AG09319 (cell line): ENCODE measurements around the gene ST7.
"Not testable (repeated sequence)": the region's sequence is repeated elsewhere in the genome, so short reads cannot be mapped to it uniquely, and the experiment has no call there.

Source experiments
- DNase-seq: peaks from one replicate; pipeline ENCODE4 v3.0.0-alpha.2; 2010; ENCODE audit warnings: low read depth; ENCODE audit errors: extremely low read depth
- TF ChIP-seq, protein P1 (sequence below): IDR thresholded peaks from 2 replicates; pipeline ENCODE4 v1.5.1; 2011; ENCODE audit warnings: low read depth, mild to moderate bottlenecking, inconsistent platforms, low read length, moderate library complexity

Gene ST7

DNA sequence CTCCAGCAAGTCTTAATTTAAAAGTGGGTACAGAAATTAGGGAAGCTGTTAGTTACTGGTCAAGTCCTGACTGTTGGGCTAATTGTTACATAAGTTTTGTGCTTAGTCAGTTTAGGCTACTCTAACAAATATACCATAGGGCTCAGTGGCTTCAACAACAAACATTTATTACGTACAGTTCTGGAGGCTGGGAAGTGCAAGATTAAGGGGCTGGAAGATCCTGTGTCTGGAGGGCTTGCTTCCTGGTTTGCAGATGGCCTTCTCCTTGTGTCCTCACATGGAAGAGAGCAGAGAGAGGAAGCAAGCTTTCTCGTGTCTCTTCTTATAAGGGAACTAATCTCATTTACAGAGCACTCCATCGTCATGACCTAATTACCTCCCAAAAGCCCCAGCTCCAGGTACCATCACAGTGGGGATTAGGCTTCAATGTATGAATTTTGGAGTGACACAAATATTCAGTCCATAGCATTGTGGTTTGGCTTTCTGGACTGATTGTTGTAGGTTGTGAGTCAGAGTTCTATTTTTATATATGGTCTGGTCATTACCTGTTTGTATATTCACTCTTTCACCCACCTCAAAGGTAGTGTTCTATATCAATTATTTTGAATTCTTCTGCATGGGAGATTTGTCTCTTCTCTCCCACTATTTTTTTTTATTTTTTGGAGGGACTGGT, 17.1 kb downstream of the ST7 start:
- TF ChIP-seq, protein P1, sequence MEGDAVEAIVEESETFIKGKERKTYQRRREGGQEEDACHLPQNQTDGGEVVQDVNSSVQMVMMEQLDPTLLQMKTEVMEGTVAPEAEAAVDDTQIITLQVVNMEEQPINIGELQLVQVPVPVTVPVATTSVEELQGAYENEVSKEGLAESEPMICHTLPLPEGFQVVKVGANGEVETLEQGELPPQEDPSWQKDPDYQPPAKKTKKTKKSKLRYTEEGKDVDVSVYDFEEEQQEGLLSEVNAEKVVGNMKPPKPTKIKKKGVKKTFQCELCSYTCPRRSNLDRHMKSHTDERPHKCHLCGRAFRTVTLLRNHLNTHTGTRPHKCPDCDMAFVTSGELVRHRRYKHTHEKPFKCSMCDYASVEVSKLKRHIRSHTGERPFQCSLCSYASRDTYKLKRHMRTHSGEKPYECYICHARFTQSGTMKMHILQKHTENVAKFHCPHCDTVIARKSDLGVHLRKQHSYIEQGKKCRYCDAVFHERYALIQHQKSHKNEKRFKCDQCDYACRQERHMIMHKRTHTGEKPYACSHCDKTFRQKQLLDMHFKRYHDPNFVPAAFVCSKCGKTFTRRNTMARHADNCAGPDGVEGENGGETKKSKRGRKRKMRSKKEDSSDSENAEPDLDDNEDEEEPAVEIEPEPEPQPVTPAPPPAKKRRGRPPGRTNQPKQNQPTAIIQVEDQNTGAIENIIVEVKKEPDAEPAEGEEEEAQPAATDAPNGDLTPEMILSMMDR = no peak
- no peak for DNase-seq

DNA sequence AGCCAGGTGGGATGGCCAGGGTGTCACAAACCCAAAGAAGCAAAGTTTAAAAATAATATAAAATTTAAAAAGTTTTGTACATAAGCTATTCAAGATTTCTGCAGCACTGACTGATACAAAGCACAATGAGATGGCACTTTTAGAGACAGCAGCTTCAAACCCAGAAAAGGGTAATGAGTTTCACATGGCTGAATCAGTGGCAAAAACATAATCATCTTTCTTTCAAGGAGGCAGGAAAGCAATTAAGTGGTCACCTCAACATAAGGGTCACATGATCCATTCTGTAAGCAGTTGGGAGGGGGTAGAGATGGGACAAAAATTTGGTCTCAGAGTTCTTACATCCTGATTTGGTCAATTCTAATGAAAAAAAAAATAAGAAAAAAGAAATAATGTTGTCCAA, 17.9 kb downstream of the ST7 start:
- not testable (repeated sequence) for DNase-seq

DNA sequence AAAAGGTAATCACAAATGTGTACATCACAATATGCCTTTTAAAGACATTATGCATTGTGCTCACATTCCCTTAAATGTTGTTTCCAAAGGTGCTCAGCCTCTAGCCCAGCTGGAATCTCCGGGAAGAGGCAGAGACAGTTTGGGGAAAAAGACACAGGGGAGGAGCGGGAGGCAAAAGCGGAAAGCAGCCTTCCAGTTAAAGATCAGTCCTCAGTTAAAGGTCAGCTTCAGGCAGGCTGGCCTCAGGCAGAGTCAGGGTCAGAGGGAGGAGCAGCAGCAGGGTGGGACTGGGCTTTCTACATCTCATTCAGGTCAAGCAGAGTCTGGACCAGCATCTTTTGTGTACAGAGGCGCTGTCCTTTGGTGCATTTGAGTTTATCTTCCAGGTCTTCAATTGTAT, 18.6 kb downstream of the ST7 start:
- TF ChIP-seq, protein P1 = no peak
- DNase-seq = no peak

DNA sequence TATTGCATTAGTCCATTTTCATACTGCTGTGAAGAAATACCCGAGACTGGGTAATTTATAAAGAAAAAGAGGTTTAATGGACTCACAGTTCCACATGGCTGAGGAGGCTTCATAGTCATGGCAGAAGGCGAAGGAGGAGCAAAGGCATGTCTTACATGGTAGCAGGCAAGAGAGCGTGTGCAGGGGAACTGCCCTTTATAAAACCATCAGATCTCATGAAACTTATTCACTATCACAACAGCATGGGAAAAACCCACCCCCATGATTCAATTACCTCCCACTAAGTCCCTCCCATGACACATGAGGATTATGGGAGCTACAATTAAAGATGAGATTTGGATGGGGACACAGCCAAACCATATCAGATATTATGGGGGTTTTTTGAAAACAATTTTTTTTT, 21.7 kb downstream of the ST7 start:
- DNase-seq = not testable (repeated sequence)

DNA sequence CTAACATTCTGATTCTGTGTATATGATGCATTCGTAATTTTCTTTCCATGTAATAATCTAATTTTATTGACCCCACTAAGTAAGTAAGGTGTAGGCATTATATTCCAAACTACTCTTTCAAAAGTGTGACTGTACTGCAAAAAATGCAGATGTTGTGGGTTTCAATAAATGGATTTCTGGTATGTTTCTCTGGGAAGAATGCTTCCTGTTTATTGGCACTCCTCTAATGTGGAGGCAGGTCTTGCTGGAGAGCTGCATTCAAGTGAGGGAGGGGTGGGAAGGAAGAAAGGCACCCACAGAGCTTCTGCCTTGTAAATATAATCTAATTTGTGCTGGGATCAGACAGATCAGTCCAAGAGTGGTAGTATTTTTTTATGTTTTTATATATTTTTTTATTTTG, 23.9 kb downstream of the ST7 start:
- TF ChIP-seq, protein P1 = no peak
- peak; percentile 11 for DNase-seq

DNA sequence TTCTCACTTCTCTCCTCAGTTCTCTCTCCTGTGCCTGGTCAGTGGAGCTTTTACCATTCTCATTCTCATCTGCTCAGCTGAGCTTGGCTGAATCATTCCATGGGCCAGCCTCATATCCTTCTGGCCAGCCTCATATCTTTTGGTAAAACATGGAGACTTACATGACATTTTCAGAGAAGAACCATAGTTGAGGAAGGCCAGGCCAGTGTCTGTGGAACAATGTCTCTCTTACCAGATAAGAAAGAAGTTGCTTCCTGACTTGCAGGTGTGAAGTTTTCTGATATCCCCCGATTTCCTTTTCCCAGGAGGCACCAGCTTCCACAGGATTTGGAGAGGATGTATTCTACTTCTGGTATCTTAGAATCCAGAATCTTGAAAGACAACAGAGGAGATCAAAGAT, 24.7 kb downstream of the ST7 start:
- no peak for DNase-seq
- TF ChIP-seq, protein P1 = no peak

DNA sequence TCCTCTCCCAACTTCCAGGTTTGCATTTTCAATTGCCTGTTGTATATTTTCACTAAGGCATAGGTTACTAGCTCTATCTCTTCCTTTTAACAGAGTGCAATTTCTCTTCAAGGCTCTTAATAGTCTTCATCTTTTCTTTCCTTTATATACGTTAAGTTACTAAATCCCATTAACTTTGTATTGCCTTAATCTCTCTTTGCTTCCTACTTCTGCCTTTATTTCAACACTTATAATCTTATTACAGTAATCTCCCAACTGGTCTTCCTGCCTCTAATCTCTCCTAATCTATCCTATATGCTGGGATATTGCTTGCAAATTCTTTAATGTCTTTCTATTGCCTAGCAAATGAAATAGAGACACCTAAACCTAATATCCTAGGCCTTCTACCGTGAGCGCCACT, 26.1 kb downstream of the ST7 start:
- DNase-seq = no peak
- TF ChIP-seq, protein P1 = no peak

DNA sequence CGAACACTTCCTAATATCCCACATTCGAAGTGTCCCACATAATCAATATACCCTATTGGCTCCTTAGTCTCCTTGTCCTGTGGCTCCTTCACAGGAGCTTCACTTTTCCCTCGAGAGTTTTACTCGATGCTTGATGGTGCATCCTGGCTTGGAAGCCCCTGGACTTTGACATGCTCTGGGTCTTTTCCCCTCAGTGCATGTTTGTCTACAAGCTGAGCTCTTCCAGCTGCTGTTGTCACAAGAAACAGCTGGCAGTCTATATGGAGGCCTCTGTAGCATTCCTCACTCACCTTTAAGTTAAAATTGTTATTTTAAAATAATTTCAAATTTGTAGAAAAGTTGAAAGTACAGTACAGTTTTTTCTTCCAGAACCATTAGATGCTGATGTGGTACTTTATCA, 27.1 kb downstream of the ST7 start:
- no peak for DNase-seq
- TF ChIP-seq, protein P1 = no peak

DNA sequence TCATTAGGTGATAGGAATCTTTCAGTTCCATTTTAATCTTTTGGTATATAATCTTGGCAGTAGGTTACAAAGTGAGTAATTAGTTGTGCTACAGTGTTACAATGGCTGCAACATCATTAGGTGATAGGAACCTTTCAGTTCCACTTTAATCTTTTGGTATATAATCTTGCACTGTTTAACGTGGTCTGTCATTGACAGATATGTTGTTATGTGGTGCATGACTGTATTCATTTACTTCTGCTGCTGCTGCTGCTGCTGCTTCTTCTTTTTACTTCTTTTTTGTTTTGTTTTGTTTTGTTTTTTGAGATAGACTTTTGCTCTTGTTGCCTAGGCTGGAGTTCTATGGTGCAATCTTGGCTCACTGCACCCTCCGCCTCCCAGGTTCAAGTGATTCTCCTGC, 28.6 kb downstream of the ST7 start:
- TF ChIP-seq, protein P1 = no peak
- DNase-seq = no peak
